ENCODE results near the gene GNL1. TPM values are rescaled to one million over a fixed set of nuclear protein-coding genes. Genes with fewer than 3 reads are reported as not detected.

The GNL1 gene
- total RNA-seq, 1 experiment from 2014 or later = 113 TPM

GRCh38 chr6:30554962-30555815 lies 1.1 kb downstream of the GNL1 start:
- ChIA-PET CTCF (interaction anchor here (3.5 to 4.7 kb wide), 2 partner anchors 10 to 14 kb away, joined by 13 to 25 read pairs; no protein-coding TSS in a partner anchor), RAD21 (ENCODE audit: low non-redundant PET in 1 of 2, low total read pairs in 2 of 2, uncharacterized antibody in 2 of 2, unreplicated experiment in 2 of 2) (no interaction called here), POLR2A (interaction anchor here (0.6 to 2.8 kb wide), 4 partner anchors 10 to 28 kb away, joined by 3 to 12 read pairs (median 6); partner anchors contain the start of gene ABCF1)
- Histone ChIP-seq H3K9ac (ENCODE audit: low read length) (peak overlapping the region; percentile 98), H3K79me2 (ENCODE audit: insufficient read depth, low read length) (peaks cover 53% of the 10 kb centered on the region), H3K4me3 (replicated peaks in 1 of 2; ENCODE audit: low read depth in 1 of 2, low read length in 2 of 2) (peak overlapping the region; percentile 88 to 95), H3K4me1 (ENCODE audit: control insufficient read depth in 1 of 2, insufficient read depth in 2 of 2, low read length in 2 of 2) (peaks cover 10 to 23% of the 10 kb centered on the region in 2 experiments; a peak in 3 of 4 replicates), H3K27ac (ENCODE audit: low read depth, low read length) (peak overlapping the region; percentile 96), H2AFZ (ENCODE audit: low read depth, low read length, poor library complexity, severe bottlenecking) (no peak overlapping the region), H3K27me3 (ENCODE audit: insufficient read depth, low read length) (no peaks in the 10 kb centered on the region), H4K20me1 (ENCODE audit: insufficient read depth) (no peaks in the 10 kb centered on the region), H3K9me3 (ENCODE audit: control insufficient read depth in 1 of 2, insufficient read depth in 1 of 2, low read depth in 1 of 2, low read length in 2 of 2) (no peaks in the 10 kb centered on the region), H3K4me2 (ENCODE audit: low read length) (peak overlapping the region; percentile 91), H3K9me2 (ENCODE audit: insufficient read depth) (no peaks in the 10 kb centered on the region), H3K36me3 (ENCODE audit: control insufficient read depth in 1 of 2, insufficient read depth in 2 of 2, low read length in 2 of 2) (peaks cover 22 to 37% of the 10 kb centered on the region in 2 experiments)
- intact Hi-C loops (cut with micrococcal nuclease) = loop anchor here (5.0 kb wide), 1 partner anchor 162 kb away; the partner anchor contains the start of gene MDC1
- TF ChIP-seq CBX3 (IDR thresholded peaks at IDR 0.05; ENCODE audit: low read depth) = no peak
- TF ChIP-seq POLR2A (IDR thresholded peaks at IDR 0.05; ENCODE audit: borderline replicate concordance, extremely low read depth, insufficient read depth, insufficient read length) = no peak
- no peak for TF ChIP-seq SIN3A (IDR thresholded peaks at IDR 0.05; ENCODE audit: low read depth)
- TF ChIP-seq SRF (IDR thresholded peaks at IDR 0.05; ENCODE audit: low read depth) = no peak
- TF ChIP-seq CTCF (IDR thresholded peaks at IDR 0.05 in 2 of 3, conservative IDR thresholded peaks at IDR 0.05 in 1 of 3; ENCODE audit: borderline replicate concordance in 1 of 3, insufficient read depth in 1 of 3, low read depth in 2 of 3, low read length in 2 of 3) = no peak
- no peak for TF ChIP-seq EZH2 (IDR thresholded peaks at IDR 0.05)
- no peak for TF ChIP-seq MAX (IDR thresholded peaks at IDR 0.05)
- no peak for TF ChIP-seq TCF7L2 (IDR thresholded peaks at IDR 0.05; ENCODE audit: borderline replicate concordance, extremely low read depth, insufficient read depth, insufficient read length)
- TF ChIP-seq ZBTB33 (IDR thresholded peaks at IDR 0.05; ENCODE audit: extremely low read depth, insufficient replicate concordance, low read length) = no peak
- TF ChIP-seq RAD21 (IDR thresholded peaks at IDR 0.05; ENCODE audit: low read depth) = no peak
- TF ChIP-seq ATF3 (IDR thresholded peaks at IDR 0.05) = no peak
- TF ChIP-seq YY1 (IDR thresholded peaks at IDR 0.05; ENCODE audit: extremely low read depth, insufficient replicate concordance, low read depth, low read length) = no peak
- TF ChIP-seq JUND (IDR thresholded peaks at IDR 0.05) = no peak
- TF ChIP-seq CEBPB (IDR thresholded peaks at IDR 0.05; ENCODE audit: low read depth) = no peak
- TF ChIP-seq EGR1 (IDR thresholded peaks at IDR 0.05; ENCODE audit: low read depth) = no peak
- TF ChIP-seq SP1 (IDR thresholded peaks at IDR 0.05; ENCODE audit: low read depth) = no peak
- no peak for TF ChIP-seq ZNF274 (IDR thresholded peaks at IDR 0.05; ENCODE audit: low read depth, low read length)
- no TSS peak for BruUV-seq (replicated peaks)
- ATAC-seq = no peak; the same call in 1 of the 2 replicates
- DNase-seq (ENCODE audit: low read depth, low spot score) = no peak

Data from HCT116 (cell line).